NAMALWA (cell line): ENCODE data around the gene NCAM2.
A peak's percentile ranks its signal among the peaks of the same experiment; 100 is the strongest.

ENCODE experiments used
- DNase-seq: peaks from one replicate; pipeline ENCODE4 v3.0.0-alpha.2; 2015; ENCODE audit warnings: low spot score

Gene NCAM2

DNA sequence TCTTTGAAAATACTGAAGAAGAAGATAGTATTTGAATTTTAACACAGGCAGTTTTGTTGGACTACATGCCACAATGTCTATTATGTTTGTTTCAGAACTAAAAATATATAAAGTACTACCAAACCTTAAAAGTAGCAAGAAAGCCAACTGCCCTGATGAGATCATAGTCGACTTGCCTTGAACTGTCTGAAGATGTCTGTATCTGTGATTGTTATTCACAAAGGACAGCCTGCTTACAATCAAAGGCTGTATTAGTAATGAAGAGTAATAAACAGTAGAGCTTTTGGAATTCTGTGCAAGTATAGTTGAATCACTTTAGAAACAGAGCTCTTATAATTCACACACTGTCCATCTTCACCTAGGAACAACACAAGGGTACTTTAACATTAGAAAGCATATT, 228.3 kb downstream of the NCAM2 start:
- no peak for DNase-seq

DNA sequence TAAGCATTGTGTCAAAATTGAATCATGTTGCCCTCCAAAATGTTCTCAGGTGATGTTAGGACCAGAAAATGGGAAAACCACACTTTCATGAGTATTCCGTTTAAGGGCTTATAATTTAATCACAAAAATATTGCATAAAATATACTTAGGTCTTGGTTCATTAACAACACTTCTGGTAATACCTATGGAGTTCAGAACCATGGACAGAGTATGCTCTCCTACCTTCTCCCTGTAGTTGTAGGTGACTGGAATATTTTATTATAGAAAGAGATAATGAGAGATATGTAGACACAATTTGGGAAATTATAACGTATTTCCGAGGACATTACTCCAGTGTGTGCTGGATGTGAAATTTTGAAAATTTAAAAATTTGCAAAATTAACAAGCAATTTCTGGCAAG, 232.5 kb downstream of the NCAM2 start:
- DNase-seq = no peak

DNA sequence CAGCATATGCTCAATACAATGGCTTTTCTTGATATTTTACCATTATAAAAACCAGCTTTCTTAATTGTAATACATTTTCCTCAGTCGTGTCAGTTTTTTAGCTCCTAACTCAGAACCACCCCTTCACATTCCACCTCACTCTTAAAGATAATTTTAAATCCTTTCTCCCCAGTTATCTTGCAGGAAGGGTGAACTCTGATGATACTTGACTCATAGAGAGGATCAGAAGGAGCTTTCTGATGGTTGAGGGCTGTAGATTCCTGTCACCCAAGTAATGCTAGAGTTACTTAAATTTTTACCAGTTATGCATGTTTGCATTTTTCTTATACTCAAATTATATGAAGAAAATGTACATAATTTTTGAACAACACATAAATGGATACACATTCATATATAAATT, 233.7 kb downstream of the NCAM2 start:
- no peak for DNase-seq

DNA sequence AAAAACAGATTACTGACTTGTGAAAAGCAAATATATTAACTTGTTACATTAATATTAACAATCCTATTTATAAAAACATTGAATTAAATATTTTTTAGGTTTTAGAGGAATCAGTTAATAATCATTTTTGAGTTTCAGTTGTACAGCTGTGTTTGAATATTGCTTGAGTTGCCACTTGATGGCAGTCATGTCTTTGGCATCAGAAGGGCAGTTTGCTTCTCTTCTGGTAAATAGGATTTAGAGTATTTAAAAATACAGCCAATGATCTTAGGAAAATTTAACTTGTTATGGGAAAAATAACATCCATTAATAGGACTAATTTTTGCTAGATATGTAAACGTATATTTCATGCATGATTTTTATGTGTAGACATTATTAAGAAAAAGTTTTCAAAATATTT, 234.1 kb downstream of the NCAM2 start:
- peak; percentile 53 for DNase-seq

DNA sequence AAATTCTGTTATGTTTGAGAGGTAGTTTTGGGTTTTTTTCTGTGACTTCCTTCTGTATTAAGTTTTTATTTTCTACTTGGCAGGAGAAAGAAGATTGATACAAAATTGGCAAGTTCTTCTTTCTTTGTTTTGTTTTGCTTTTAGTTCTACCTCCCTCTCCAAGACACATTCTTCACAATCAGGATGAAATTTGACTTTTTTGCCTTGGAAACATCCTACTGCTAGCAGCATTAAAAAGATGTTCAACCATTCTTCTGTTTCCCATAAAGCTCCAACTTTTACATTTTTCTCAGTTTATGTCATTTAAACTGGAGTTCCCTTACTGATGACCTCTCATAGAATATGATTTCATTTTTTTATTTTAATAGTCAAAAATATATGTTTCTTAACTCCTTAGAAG, 234.8 kb downstream of the NCAM2 start:
- no peak for DNase-seq

DNA sequence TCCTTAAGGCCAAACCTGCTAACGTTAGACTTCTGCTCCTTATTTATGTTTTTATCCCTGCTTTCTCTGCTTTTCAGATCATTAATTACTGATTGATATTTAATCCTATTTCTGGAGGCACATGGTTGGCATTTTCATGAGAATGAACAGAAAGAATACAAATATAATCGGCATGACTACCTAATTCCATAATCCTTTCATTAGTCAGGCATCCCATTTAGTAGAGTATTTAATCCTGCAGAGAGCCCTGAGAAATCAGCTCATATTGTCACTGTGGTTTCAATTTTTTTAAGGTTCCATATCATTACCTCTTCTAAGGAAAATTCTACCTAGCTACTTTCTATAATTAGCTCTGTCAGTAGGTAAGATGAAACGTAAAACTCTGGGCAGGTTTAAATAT, 238.8 kb downstream of the NCAM2 start:
- no peak for DNase-seq

DNA sequence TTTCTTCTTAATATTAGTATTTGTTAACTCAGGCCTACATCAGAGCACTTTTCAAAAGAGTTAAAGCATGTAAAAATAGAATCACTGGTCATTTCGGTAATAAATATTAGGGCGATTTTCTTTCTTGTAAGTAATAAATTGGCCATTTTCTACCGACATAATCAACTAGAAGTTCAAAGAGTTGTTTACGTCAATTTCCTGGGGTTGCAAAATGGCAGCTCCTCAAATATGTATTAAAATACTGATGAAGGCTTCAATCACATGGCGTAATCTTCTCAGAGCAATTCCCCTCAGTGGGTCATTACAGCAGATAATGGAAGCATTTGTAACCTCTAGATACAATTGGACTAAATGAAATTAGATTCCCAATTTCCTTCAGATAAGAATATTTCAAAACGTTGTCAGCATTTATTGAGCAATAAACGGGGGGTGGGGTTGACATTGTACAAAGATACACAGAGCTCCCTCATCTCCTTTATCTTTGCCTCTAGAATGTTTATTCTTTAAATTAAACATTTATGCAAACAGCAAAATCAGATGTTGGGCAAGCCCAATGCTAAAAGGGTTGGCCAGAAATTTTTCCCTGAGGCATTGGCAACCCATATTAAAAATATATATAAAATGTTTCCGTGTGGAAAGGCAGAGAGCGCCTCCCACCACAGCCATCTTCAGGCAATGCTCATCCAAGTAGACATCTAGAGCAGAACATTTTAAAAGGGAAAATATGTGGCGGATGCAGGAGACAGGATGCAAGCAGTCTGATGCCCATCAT, 240.6 kb downstream of the NCAM2 start:
- no peak for DNase-seq

DNA sequence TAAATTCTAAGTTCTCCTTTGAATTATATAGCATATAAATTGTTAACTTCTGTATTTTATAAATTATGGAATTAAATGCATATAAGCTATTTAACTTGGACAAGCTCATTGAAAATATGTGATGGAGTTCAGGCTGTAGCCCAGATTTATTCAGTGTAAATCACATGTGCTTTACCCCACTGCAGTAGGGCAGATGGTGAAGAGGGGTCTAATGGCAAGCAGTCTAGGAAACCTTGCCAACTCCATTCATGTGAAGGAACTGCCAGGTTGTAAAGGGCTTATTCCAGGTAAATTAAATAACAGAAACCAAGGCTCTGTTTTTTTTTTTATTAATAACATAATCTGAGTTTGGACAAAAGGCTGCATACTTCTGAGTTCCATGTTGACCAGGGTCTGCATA, 243.2 kb downstream of the NCAM2 start:
- DNase-seq = no peak

DNA sequence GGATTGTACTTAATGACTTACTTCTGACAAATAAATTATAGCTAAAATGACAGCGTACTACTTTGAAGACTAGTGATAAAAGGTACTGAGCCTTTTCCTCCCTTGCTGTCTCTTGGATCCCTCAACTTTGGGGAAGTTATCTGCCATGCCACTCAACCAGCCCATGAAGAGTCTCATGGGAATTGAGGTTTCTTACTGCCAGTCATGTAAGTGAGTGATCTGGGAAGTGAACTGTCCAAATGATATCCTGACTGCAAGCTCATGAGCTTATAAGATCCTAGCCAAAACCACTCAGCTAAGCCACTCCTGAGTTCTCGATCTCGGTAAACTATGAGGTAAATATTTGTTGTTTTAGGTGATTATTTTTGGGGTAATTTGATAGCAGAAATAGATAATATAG, 247.8 kb downstream of the NCAM2 start:
- DNase-seq = peak; percentile 4

DNA sequence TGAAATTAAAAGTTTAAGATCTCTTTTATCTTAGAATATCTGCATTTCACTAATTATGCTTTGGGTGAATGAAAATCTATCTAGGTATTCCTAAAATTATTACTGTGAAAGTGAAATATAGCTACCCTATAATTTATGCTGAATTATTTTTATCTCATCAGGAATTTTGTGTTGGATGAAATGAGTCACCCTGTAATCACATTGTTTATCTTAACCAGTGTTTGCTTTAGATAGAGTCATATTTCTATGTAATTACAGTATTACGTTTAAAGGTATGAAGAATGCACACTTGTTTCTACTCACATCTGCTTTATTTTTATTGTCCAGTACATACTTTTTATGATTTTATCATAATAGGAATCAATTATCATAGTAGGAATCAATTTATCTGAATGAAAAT, 249.2 kb downstream of the NCAM2 start:
- DNase-seq = no peak

DNA sequence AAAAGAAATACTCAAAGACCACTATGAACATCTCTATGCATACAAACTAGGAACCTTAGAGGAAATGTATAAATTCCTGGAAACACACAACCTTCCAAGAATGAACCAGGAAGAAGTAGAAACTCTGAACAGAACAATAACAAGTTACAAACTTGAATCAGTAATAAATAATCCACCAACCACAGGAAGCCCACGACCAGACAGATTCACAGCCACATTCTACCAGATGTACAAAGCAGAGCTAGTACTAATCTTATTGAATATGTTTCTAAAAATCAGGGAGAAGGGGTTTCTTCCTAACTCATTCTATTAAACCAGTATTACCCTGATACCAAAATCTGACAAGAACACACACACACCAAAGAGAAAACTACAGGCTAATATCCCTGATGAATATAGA, 263.8 kb downstream of the NCAM2 start:
- DNase-seq = no peak

DNA sequence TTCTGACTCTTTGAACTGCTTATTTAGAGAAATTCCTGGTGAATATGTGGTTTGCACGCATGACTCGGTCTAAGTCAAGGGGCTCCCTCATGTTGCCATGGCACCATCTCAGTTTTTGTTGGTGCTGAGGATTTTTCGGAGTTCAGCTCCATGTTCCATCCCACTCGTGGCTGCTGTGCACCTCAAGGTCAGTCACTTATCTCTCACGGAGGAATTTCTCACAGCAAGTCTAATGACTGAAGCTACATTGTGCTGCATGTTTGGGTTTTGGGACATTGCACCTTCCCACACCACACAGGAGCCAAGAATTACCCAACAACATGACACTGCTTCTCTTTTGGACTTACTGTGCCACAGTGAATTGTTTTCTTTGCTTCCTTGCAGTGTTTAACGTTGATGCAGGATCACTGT, 269.9 kb downstream of the NCAM2 start:
- DNase-seq = no peak

DNA sequence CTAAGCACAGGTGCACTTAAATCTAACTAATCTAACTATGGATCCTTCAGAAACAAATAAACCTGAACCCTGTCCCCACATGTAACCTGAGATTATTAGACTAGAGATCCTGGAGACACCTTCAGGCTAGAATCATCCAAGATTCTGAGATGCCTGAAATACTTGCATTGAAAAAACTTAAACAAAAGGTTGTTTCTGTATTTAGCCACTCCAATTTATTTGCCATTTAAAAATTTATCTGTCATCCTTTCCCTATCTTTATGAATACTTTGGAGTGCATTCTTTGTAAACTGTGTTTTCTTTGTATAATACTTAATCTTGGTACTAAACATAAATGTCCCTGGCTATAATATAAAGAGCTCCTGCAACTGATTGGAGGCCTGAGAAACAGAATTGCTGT, 270.7 kb downstream of the NCAM2 start:
- DNase-seq = no peak

DNA sequence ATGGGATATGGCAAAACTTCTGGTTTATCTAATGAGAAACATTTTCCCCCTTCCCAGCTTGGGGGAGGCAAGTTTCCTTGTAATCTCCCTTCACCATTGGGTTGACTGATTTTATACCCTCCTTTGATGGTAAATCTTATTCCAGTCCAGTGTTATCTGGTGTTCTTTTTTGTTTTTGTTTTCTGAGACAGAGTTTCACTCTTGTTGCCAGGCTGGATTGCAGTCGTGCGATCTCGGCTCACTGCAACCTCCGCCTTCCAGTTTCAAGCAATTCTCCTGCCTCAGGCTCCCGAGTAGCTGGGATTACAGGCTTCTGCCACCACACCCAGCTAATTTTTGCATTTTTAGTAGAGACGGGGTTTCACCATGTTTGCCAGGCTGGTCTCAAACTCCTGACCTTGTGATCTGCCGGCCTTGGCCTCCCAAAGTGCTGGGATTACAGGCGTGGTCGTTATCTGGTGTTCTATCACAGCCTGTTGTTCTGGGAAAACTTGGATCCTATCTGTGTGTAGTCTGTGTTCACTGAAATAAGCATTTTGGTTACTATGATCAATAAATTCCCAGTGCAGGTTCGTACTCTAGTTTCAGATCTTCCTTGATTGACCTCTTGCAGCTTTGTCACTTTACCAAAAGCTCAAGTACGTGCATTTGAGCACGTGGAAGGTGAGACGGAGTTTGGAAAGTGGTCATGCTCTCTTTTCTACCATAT, 281.1 kb downstream of the NCAM2 start:
- no peak for DNase-seq

DNA sequence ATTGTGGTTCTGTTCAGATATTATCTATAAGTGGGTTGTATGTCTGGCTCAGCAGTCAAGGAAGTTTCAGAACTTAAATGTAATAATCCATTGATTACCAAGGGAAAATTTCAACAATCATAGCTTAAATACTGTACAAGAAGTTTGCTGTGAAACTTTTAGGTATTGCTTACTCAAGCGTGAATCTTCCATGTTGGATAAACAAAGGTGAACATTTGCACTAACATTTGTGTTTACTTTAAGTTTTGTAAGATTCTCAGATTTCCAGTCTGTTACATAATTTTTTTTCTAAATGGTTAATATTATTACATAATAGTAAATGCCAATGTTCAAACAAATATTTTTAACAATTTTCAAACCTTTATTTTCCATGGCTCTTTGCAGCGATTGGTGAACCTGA, 285.6 kb downstream of the NCAM2 start:
- DNase-seq = no peak

DNA sequence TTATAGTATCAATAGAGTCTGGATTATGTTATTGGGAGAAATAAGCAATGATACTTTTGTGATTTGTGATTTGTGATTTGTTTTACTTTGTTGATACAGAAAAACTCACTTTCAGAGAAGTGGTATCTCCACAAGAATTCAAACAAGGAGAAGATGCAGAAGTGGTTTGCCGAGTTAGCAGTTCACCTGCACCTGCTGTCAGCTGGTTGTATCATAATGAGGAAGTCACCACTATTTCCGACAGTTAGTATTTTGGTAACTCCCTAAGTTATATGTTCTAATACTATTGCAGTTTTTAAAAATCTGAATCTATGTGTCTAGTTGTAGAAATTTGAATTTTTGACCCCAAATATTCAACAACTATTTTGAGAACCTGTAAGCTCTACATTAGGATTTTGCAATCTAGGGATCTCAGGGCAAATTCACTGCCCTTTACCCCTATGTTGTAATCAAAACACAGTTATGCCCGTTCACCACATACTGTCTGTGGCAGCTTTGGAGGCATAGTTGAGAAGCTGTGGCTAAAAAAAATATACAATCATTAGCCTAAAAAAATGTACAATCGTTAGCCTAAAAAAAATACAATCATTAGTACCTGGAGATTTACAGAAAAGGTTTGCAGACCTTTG, 288.1 kb downstream of the NCAM2 start:
- DNase-seq = peak; percentile 34

DNA sequence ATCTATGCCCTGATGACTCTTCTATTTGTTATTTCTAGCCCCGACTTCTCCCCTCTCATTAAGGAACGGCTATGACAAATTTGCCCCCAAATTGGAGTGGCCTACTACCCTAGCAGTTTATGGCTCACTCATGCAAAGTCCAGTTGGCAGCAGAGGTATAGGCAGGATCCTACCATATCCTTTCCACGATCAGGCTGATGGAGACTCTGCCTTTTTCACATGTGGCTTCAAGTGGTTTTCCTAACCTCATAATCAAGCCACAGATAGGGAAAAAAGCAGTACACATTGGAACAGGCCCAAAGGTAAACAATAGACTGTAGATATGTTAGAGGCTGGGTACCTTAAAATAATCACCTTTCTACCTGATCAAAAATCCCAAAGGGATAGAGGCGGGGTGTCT, 292.5 kb downstream of the NCAM2 start:
- no peak for DNase-seq

DNA sequence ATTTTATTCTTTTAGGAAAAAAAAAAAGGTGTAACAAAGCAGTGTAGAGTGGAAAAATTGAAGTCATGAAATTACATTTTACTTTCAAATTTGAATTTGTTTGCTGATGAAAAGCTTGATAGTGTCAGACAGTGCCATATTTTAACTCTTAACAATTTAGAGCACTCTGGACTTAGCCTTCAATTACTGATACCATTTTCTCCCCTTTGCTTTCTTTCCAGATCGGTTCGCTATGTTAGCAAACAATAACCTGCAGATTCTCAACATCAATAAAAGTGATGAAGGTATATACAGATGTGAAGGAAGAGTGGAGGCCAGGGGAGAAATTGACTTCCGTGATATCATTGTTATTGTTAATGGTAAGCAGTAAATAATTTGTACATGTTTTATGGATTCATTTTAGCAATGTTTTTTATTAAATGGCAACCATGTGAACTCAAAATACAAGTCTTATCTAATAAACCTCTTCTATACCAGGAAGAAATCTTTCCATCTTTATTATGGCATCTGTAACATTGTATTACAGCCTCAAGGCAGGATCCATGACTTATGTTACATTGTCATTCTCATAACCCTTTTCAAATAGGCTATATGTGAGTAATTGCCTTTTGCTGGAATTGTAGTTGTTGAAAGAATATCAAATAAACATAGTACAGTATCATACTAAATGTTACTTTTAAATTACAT, 293.8 kb downstream of the NCAM2 start:
- no peak for DNase-seq

DNA sequence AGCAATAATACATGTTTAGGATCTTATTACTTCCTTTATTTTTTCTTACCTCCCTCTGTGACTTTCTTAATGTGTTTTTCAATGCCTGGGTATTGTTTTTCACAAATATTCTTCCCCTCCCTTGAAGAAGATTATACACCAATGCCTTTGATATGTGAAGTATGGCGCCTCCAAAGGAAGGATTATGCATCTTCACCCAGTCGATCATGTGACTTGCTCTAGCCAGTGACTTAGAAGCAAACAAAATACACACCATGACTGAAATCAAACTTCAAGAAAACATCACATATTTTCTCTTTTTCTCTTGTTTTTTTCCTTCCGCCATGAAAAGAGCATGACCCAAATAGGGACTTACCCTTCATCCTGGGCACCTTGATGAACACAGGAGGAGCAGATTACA, 297.1 kb downstream of the NCAM2 start:
- peak; percentile 25 for DNase-seq

DNA sequence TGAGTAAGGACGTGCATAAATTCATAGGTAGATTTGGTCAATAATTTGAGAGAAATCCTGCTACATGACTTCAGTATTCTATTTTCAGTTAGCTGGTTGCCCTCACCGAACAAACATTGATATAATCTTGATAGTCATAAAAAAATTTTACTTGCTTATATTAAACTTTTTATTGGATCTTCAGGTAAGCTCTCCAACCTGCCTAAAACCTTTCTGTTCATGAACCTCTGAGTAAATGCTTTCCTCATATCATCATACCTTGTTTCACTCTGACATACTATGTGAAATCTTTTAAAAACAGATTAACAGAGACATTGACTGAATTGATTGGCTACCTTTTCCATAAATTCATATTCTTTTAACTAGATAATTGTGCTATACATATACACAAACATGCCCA, 299.0 kb downstream of the NCAM2 start:
- no peak for DNase-seq

DNA sequence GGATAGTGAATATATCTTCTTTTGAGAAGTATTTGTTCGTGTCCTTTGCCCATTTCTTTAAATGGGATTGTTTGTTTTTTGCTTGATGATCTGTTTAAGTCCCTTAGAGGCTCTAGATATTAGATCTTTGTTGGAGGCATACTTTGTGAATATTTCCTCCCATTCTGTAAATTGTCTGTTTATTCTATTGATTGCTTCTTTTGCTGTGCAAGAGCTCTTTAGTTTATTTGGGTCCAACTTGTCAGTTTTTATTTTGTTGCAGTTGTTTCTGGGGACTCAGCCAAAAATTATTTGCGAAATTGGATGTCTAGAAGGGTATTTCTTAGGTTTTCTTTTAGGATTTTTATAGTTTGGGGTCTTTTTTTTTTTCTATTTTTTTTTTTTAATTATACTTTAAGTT, 302.8 kb downstream of the NCAM2 start:
- DNase-seq = no peak

DNA sequence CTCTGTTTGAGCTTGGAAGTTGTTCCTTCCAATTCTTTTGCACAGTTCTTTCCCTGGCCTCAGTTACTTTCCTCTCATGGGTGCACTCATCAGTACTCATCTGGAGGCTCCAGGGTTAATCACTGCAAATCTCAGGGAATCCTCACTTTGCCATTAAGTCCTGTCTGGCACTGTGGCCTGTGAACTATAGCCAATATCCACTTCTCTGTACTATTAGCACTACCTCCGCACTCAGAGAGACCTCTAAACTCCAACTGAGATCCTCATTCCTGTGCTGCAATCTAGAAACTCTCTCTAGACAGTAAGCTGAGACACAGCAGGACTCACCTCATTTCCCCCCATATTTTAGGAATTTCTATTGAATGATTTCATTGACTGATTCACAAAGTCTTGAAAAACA, 311.3 kb downstream of the NCAM2 start:
- DNase-seq = no peak

DNA sequence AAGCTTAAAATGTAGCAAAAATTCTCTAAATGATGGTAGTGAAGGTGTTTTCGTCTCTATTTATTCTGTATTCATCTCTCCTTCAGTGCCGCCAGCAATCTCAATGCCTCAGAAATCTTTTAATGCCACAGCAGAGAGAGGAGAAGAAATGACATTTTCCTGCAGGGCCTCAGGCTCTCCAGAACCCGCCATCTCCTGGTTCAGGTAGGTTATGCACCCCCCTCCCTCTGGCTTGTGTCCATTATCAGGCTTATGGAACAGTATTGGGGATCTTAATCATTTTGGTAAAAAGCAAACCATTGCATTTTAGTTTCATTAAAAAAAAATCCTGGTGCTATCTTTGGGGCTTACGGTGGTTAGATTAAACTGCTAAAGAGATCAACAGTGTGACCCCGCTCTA, 326.1 kb downstream of the NCAM2 start:
- no peak for DNase-seq
